Hepatocyte (in vitro differentiated cells): Measurements from ENCODE around the gene SLC19A1. TPM values are rescaled to one million over a fixed set of nuclear protein-coding genes. Genes with fewer than 3 reads are reported as not detected.
A peak's percentile ranks its signal among the peaks of the same experiment; 100 is the strongest.

Experiments
- DNase-seq: peaks from one replicate; pipeline ENCODE4 v3.0.0-alpha.2; 2016; ENCODE audit warnings: low spot score
- H2AFZ ChIP-seq: fragments of 200-600 bp; sonication (generic); 2 replicates; pipeline ENCODE4 v1.6.0; 2016; ENCODE audit warnings: antibody characterized with exemption, mild to moderate bottlenecking
- H3K27ac ChIP-seq: fragments of 200-600 bp; sonication (generic); 2 replicates; pipeline ENCODE4 v1.5.1; 2016; ENCODE audit warnings: mild to moderate bottlenecking
- H3K27me3 ChIP-seq: fragments of 200-600 bp; sonication (generic); 2 replicates; pipeline ENCODE4 v1.6.1; 2016
- H3K36me3 ChIP-seq: fragments of 200-600 bp; sonication (generic); replicated peaks from 2 replicates; pipeline ENCODE4 v1.5.1; 2016; ENCODE audit warnings: low read depth; ENCODE audit not compliant: insufficient read depth
- H3K4me1 ChIP-seq: fragments of 200-600 bp; sonication (generic); 2 replicates; pipeline ENCODE4 v1.5.1; 2016; ENCODE audit warnings: mild to moderate bottlenecking, moderate library complexity; ENCODE audit not compliant: insufficient read depth
- H3K4me2 ChIP-seq: fragments of 200-600 bp; sonication (generic); 2 replicates; pipeline ENCODE4 v1.6.0; 2016
- H3K4me3 ChIP-seq: fragments of 200-600 bp; sonication (generic); 2 replicates; pipeline ENCODE4 v1.5.1; 2016; ENCODE audit warnings: mild to moderate bottlenecking
- H3K79me2 ChIP-seq: fragments of 200-600 bp; sonication (generic); 2 replicates; pipeline ENCODE4 v1.6.0; 2017; ENCODE audit warnings: mild to moderate bottlenecking
- H3K9me2 ChIP-seq: fragments of 200-600 bp; sonication (generic); replicated peaks from 2 replicates; pipeline ENCODE4 v1.6.0; 2017; ENCODE audit warnings: mild to moderate bottlenecking; ENCODE audit not compliant: insufficient read depth
- H3K9me3 ChIP-seq: fragments of 200-600 bp; sonication (generic); 2 replicates; pipeline ENCODE4 v1.5.1; 2016; ENCODE audit warnings: low read depth, mild to moderate bottlenecking
- H4K20me1 ChIP-seq: fragments of 200-600 bp; sonication (generic); 2 replicates; pipeline ENCODE4 v1.6.0; 2016; ENCODE audit warnings: mild to moderate bottlenecking; ENCODE audit not compliant: insufficient read depth, poor library complexity, severe bottlenecking
- EZH2 ChIP-seq: fragments of 200-600 bp; sonication (generic); IDR thresholded peaks from 2 replicates; pipeline ENCODE4 v1.6.1; 2016; ENCODE audit warnings: antibody characterized with exemption, mild to moderate bottlenecking, borderline replicate concordance
- EZH2phosphoT487 ChIP-seq: fragments of 200-600 bp; sonication (generic); IDR thresholded peaks from one replicate; pipeline ENCODE4 v1.6.1; 2018; ENCODE audit warnings: antibody characterized with exemption, mild to moderate bottlenecking, low read depth, moderate library complexity; ENCODE audit not compliant: unreplicated experiment, severe bottlenecking
- WGBS: methylation state at CpG from one replicate; pipeline ENCODE4 v1.1.6; 2016; ENCODE audit warnings: low lambda C conversion rate; ENCODE audit errors: missing lambda C conversion rate; 5-methylcytosine and 5-hydroxymethylcytosine counted together
- polyA plus RNA-seq: library from polyadenylated mRNA; unstranded; fragments of >200 nt; fragmentation: Nextera tagmentation; extraction: Ambion mirVana; gene quantifications from 2 replicates; pipeline ENCODE4 v1.2.1, GENCODE V29; 2016
- total RNA-seq: library from RNA; depleted of rRNA; stranded (reverse); fragments of >200 nt; gene quantifications from 2 replicates; pipeline ENCODE4 v1.2.3, GENCODE V29; 2014
- TF ChIP-seq, protein P1 (sequence below): fragments of 200-600 bp; sonication (generic); IDR thresholded peaks from 2 replicates; pipeline ENCODE4 v1.5.1; 2016; ENCODE audit warnings: antibody characterized with exemption, mild to moderate bottlenecking; ENCODE audit not compliant: poor library complexity

Gene SLC19A1
- total and polyA plus RNA-seq, 2 experiments from 2014 or later, result 7.7 to 24.8 TPM

DNA sequence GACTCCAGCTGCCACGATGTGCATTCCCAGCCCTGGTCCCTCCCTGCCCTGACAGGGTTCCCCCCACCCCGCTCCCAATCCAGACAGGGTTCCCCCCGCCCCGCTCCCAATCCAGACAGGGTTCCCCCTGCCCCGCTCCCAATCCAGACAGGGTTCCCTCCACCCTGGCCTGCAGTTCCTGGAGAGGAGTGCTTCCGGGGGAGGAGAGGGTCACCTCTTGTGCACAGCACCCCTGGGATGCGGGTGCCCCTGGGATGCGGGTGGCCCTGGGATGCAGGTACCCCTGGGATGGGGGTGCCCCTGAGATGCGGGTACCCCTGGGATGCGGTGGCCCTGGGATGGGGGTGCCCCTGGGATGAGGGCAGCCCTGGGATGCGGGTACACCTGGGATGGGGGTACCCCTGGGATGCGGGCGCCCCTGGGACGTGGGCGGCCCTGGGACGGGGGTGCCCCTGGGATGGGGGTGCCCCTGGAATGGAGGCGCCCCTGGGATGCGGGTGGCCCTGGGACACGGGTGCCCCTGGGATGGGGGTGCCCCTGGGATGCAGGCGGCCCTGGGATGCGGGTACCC, 36.7 kb upstream of the SLC19A1 start:
- TF ChIP-seq, protein P1, sequence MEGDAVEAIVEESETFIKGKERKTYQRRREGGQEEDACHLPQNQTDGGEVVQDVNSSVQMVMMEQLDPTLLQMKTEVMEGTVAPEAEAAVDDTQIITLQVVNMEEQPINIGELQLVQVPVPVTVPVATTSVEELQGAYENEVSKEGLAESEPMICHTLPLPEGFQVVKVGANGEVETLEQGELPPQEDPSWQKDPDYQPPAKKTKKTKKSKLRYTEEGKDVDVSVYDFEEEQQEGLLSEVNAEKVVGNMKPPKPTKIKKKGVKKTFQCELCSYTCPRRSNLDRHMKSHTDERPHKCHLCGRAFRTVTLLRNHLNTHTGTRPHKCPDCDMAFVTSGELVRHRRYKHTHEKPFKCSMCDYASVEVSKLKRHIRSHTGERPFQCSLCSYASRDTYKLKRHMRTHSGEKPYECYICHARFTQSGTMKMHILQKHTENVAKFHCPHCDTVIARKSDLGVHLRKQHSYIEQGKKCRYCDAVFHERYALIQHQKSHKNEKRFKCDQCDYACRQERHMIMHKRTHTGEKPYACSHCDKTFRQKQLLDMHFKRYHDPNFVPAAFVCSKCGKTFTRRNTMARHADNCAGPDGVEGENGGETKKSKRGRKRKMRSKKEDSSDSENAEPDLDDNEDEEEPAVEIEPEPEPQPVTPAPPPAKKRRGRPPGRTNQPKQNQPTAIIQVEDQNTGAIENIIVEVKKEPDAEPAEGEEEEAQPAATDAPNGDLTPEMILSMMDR, result no peak
- TF ChIP-seq EZH2 (no peak), EZH2phosphoT487 (no peak)
- Histone ChIP-seq H3K4me1 (no peaks in the 10 kb centered on the region), H3K9me2 (no peaks in the 10 kb centered on the region), H4K20me1 (no peaks in the 10 kb centered on the region), H2AFZ (no peak overlapping the region), H3K79me2 (no peaks in the 10 kb centered on the region), H3K4me2 (no peak overlapping the region), H3K9me3 (no peaks in the 10 kb centered on the region), H3K27me3 (no peaks in the 10 kb centered on the region), H3K4me3 (no peak overlapping the region), H3K27ac (no peak overlapping the region), H3K36me3 (no peaks in the 10 kb centered on the region)
- no peak for DNase-seq
- WGBS, result 93% methylated on average over 10 of the region's 21 CpGs

DNA sequence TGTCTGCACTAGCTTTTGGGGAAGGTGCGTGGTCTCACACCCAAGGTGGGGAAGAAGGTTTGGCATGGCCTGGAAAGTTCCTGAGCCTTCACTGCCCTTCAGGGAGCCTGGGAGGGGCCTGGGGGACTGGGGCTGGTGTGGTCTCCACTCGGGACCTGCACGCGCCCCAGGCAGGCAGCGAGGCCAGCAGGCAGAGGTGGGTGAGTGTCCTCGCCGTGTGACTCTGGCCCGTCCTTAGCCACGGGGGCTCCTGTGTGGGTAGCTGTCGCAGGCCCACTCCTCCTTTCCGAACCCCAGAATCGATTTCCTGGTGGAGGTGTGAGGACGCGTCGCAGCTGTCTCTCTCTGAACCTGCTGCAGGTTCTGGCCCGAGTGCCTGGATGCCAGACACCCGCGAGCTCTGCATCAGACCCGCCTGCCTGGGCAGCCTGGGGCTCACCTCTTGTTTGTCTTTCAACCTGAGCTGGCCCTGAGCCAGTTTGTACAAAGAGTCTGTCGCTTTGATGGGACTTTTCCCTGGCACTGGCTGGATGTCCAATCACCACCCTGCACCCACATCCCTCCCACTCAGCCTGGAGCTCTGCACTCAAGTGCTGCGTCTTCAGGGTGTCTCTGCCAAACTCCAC, 36.0 kb upstream of the SLC19A1 start:
- Histone ChIP-seq H2AFZ (no peak overlapping the region), H3K27me3 (no peaks in the 10 kb centered on the region), H3K9me3 (no peaks in the 10 kb centered on the region), H4K20me1 (no peaks in the 10 kb centered on the region), H3K79me2 (no peaks in the 10 kb centered on the region), H3K36me3 (no peaks in the 10 kb centered on the region), H3K27ac (no peak overlapping the region), H3K4me3 (no peak overlapping the region), H3K4me2 (no peak overlapping the region), H3K9me2 (no peaks in the 10 kb centered on the region), H3K4me1 (no peaks in the 10 kb centered on the region)
- peak; percentile 46 for DNase-seq
- WGBS, result 79% methylated on average over 19 of the region's 21 CpGs
- TF ChIP-seq, protein P1, result no peak
- TF ChIP-seq EZH2 (no peak), EZH2phosphoT487 (no peak)

GRCh38 chr21:45577801-45578175, 35.5 kb upstream of the SLC19A1 start:
- no peak overlapping the region for H3K27ac ChIP-seq
- H3K36me3 ChIP-seq, result no peaks in the 10 kb centered on the region
- H2AFZ ChIP-seq, result no peak overlapping the region
- 89% methylated on average over 8 of the region's 12 CpGs for WGBS
- no peaks in the 10 kb centered on the region for H3K27me3 ChIP-seq
- H3K9me2 ChIP-seq, result no peaks in the 10 kb centered on the region
- H3K9me3 ChIP-seq, result no peaks in the 10 kb centered on the region
- H3K4me3 ChIP-seq, result no peak overlapping the region
- DNase-seq, result no peak
- no peak overlapping the region for H3K4me2 ChIP-seq
- TF ChIP-seq EZH2phosphoT487 (no peak), EZH2 (no peak)
- TF ChIP-seq, protein P1, result no peak
- H4K20me1 ChIP-seq, result no peaks in the 10 kb centered on the region
- no peaks in the 10 kb centered on the region for H3K79me2 ChIP-seq
- no peaks in the 10 kb centered on the region for H3K4me1 ChIP-seq
